ENCODE results near the gene KCND3.

KCND3 gene

DNA sequence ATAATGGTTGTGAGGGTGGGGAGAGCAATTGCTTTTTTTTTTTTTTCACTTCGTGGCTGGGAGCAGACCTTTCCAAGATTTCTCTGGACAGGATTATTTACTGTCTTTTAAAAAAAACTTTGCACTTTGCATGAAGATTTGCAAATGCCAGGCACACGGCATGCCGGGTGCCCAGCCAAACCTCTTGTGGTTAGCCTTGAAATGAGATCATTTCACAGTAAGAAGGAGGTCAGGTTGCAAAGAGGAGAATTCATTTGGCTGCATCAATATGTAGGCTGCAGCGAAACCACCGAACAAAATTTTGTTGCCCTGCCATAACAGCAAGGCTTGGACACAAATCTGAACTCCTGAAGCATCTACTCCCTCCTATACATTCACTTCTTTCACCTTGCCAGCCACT lies 36.5 kb upstream of the KCND3 start:
- TF ChIP-seq FOXP2 (optimal IDR thresholded peaks at IDR 0.05; ENCODE audit: borderline replicate concordance, extremely low read depth, extremely low read length, insufficient read depth) (no peak), SIN3A (IDR thresholded peaks at IDR 0.05; ENCODE audit: borderline replicate concordance, insufficient read depth, low read length) (no peak), TAF1 (IDR thresholded peaks at IDR 0.05; ENCODE audit: borderline replicate concordance, insufficient read depth, low read length) (no peak), POLR2AphosphoS5 (IDR thresholded peaks at IDR 0.05; ENCODE audit: low read depth, low read length) (no peak), REST (IDR thresholded peaks at IDR 0.05; ENCODE audit: insufficient read depth in 1 of 2, low read depth in 2 of 2, low read length in 2 of 2) (no peak)

DNA sequence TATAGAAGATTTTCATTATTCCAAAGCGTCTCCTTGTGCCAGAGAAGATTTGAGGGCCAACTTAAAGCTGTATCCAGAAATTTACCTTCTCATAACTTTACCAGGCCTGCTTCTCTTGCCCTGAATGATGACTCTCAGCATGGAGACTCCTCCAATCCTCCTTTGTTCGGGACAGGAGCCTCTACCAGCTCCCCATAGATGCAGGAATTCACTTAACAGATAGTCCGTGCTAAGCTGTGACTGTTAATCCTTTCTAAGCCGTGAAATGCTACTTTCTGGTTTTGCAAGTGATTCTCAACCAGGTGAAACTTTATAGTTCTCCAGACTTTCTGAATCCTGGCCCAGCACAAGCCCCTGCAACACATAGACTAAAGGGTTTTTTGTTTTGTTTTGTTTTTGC lies 31.8 kb upstream of the KCND3 start:
- TF ChIP-seq FOXP2 (optimal IDR thresholded peaks at IDR 0.05; ENCODE audit: borderline replicate concordance, extremely low read depth, extremely low read length, insufficient read depth) (no peak), SIN3A (IDR thresholded peaks at IDR 0.05; ENCODE audit: borderline replicate concordance, insufficient read depth, low read length) (no peak), POLR2AphosphoS5 (IDR thresholded peaks at IDR 0.05; ENCODE audit: low read depth, low read length) (no peak), TAF1 (IDR thresholded peaks at IDR 0.05; ENCODE audit: borderline replicate concordance, insufficient read depth, low read length) (no peak), REST (IDR thresholded peaks at IDR 0.05; ENCODE audit: insufficient read depth in 1 of 2, low read depth in 2 of 2, low read length in 2 of 2) (no peak)

DNA sequence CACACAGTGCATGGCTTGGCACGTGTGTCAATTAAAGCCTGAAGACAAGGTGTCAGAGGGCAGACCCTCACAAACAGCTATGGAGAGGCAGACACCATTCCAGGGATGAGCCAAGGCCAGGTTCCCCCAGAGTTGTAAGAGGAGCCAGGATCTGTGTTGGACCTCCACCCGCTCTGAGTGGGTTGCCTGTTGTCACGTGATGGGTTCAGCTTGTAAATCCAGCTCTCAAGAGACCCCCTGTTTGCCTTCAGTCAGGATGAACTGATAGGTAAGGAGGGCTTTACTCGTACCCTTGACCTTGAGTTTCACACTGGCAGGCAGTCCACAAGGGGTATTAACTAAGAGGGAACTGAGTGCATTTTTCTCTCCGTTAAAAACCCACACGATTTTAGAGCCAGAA lies 27.7 kb upstream of the KCND3 start:
- TF ChIP-seq FOXP2 (optimal IDR thresholded peaks at IDR 0.05; ENCODE audit: borderline replicate concordance, extremely low read depth, extremely low read length, insufficient read depth) = no peak
- TF ChIP-seq REST (IDR thresholded peaks at IDR 0.05; ENCODE audit: insufficient read depth in 1 of 2, low read depth in 2 of 2, low read length in 2 of 2) = no peak
- no peak for TF ChIP-seq TAF1 (IDR thresholded peaks at IDR 0.05; ENCODE audit: borderline replicate concordance, insufficient read depth, low read length)
- no peak for TF ChIP-seq POLR2AphosphoS5 (IDR thresholded peaks at IDR 0.05; ENCODE audit: low read depth, low read length)
- no peak for TF ChIP-seq SIN3A (IDR thresholded peaks at IDR 0.05; ENCODE audit: borderline replicate concordance, insufficient read depth, low read length)

DNA sequence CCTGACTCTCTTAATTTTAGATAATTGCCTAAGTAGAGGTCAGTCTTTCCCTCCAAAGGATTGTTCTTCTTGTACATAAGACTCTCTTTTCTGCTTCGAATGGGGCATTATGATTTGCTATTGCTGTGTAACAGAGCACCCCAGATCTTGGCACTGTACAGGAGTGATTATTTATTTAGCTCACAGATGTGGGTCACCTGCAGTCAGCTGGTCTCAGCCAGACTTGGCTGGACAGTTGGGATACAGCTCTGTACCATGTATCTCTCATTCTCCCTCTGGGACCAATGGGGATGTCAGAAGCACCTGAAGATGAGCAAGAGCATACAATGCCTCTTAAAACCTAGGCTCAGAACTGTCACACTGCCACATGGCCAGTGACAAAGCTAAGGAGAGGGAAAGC lies 23.4 kb upstream of the KCND3 start:
- TF ChIP-seq SIN3A (IDR thresholded peaks at IDR 0.05; ENCODE audit: borderline replicate concordance, insufficient read depth, low read length) (no peak), FOXP2 (optimal IDR thresholded peaks at IDR 0.05; ENCODE audit: borderline replicate concordance, extremely low read depth, extremely low read length, insufficient read depth) (no peak), POLR2AphosphoS5 (IDR thresholded peaks at IDR 0.05; ENCODE audit: low read depth, low read length) (no peak), REST (IDR thresholded peaks at IDR 0.05; ENCODE audit: insufficient read depth in 1 of 2, low read depth in 2 of 2, low read length in 2 of 2) (no peak), TAF1 (IDR thresholded peaks at IDR 0.05; ENCODE audit: borderline replicate concordance, insufficient read depth, low read length) (no peak)

DNA sequence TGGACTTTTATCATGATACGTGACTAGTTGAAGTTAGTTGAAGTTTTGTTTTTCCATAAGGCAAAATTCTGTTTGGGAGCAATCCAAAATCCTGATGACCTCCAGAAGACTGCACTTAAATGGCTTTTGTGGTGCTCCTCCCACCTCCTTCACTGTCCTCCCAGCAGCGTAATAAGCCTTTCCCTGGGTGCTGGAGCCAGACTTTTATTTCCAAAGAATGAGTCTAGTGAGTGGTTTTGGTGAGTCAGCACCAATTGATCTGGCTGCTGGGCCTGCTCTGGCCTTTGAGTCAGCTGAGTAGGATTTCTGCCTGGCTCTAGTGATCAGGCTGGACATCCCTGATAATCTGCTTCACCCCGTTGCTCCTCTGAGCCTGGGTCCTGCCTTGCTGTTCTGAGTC lies 21.7 kb upstream of the KCND3 start:
- TF ChIP-seq SIN3A (IDR thresholded peaks at IDR 0.05; ENCODE audit: borderline replicate concordance, insufficient read depth, low read length) (no peak), FOXP2 (optimal IDR thresholded peaks at IDR 0.05; ENCODE audit: borderline replicate concordance, extremely low read depth, extremely low read length, insufficient read depth) (no peak), TAF1 (IDR thresholded peaks at IDR 0.05; ENCODE audit: borderline replicate concordance, insufficient read depth, low read length) (no peak), POLR2AphosphoS5 (IDR thresholded peaks at IDR 0.05; ENCODE audit: low read depth, low read length) (no peak), REST (IDR thresholded peaks at IDR 0.05; ENCODE audit: insufficient read depth in 1 of 2, low read depth in 2 of 2, low read length in 2 of 2) (no peak)

All from PFSK-1 (cell line).